Prostate gland (tissue), 2 donors: Measurements from ENCODE around the gene CYCS. TPM values are rescaled to one million over a fixed set of nuclear protein-coding genes. Genes with fewer than 3 reads are reported as not detected.
"Not testable (repeated sequence)": the region's sequence is repeated elsewhere in the genome, so short reads cannot be mapped to it uniquely, and the experiment has no call there.

Experiments used
- DNase-seq: peaks from one replicate; pipeline ENCODE4 v3.0.0-alpha.2; 2019; ENCODE audit warnings: low spot score
- H3K27ac ChIP-seq, 2 donors: fragments of 200-600 bp; sonication (generic); 2 replicates each; pipeline ENCODE4 v1.5.1; 2017 to 2019
- H3K27me3 ChIP-seq: fragments of 200-600 bp; sonication (generic); replicated peaks from 2 replicates; pipeline ENCODE4 v1.5.1; 2019; ENCODE audit not compliant: insufficient read depth
- H3K36me3 ChIP-seq, 2 donors: fragments of 200-600 bp; sonication (generic); 1 replicate in 1 of 2; 2 replicates in 1 of 2; pipeline versions ENCODE4 v1.5.1 to v1.8.1; 2017 to 2019
- H3K4me1 ChIP-seq: fragments of 200-600 bp; sonication (generic); replicated peaks from 2 replicates; pipeline ENCODE4 v1.5.1; 2019
- H3K4me3 ChIP-seq, 2 donors: fragments of 200-600 bp; sonication (generic); 2 replicates each; pipeline ENCODE4 v1.5.1; 2017 to 2019
- H3K9me3 ChIP-seq: fragments of 200-600 bp; sonication (generic); 2 replicates; pipeline ENCODE4 v1.5.1; 2017
- CTCF ChIP-seq, 4 experiments: fragments of 200-600 bp in 2 of 4; fragments of 450-650 bp in 2 of 4; sonication (generic) in 2 of 4; IDR thresholded peaks; 1 replicate in 3 of 4; 2 replicates in 1 of 4; pipeline ENCODE4 v1.5.1; 2016 to 2019; ENCODE audit warnings: antibody characterized with exemption in 4 of 4, mild to moderate bottlenecking in 2 of 4, moderate library complexity in 2 of 4
- POLR2A ChIP-seq: fragments of 450-650 bp; IDR thresholded peaks from one replicate; pipeline ENCODE4 v1.6.1; 2016; ENCODE audit warnings: antibody characterized with exemption, mild to moderate bottlenecking
- POLR2AphosphoS5 ChIP-seq: sonication (generic); formaldehyde crosslinking; IDR thresholded peaks from one replicate; pipeline ENCODE4 v1.6.1; 2017; ENCODE audit warnings: antibody characterized with exemption
- WGBS: methylation state at CpG from one replicate; pipeline ENCODE4 v1.1.5; 2018; 5-methylcytosine and 5-hydroxymethylcytosine counted together
- intact Hi-C: fragments of 100-400 bp; cut with DNase I; formaldehyde crosslinking; loops from one replicate; pipeline ENCODE4 v1.14.2; 2022
- total RNA-seq, 2 donors: library from RNA; depleted of rRNA; stranded (reverse); fragments of >200 nt; gene quantifications; one replicate each; pipeline ENCODE4 v1.1.0, GENCODE V29; 2016

Gene CYCS
- total RNA-seq, 2 donors from 2014 or later = 36.3 to 36.6 TPM

- H3K27ac ChIP-seq = no peak overlapping the region
- H3K4me1 ChIP-seq = no peaks in the 10 kb centered on the region
- H3K9me3 ChIP-seq = no peaks in the 10 kb centered on the region
- H3K36me3 ChIP-seq = no peaks in the 10 kb centered on the region
- no peaks in the 10 kb centered on the region for H3K27me3 ChIP-seq
- DNase-seq = no peak
- TF ChIP-seq POLR2AphosphoS5 (no peak), POLR2A (no peak), CTCF (IDR thresholded peaks at IDR 0.05) (no peak)
- no peak overlapping the region for H3K4me3 ChIP-seq
- intact Hi-C loops = no loop called here
- WGBS = 89% methylated on average over 2 of the region's 2 CpGs
Measured at GRCh38 chr7:25087855-25088254, 37.2 kb downstream of the CYCS start.

DNA sequence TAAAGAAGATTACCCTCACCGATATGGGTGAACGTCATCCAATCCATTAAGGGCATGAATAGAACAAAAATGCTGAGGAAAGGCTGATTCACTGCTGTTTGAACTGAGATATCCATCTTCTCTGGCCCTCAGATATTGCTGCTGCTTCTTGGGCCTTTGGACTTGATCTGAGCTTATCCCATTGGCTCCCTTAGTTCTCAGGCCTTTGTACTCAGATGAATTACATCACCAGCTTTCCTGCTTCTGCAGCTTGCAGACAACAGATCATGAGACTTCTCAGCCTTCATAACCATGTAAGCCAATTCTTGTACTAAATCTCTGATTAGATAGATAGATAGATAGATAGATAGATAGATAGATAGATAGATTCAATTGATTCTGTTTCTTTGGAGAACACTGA is 40.2 kb downstream of the CYCS start:
- DNase-seq = no peak
- intact Hi-C loops = no loop called here
- WGBS = 88% methylated on average over 2 of the region's 2 CpGs

DNA sequence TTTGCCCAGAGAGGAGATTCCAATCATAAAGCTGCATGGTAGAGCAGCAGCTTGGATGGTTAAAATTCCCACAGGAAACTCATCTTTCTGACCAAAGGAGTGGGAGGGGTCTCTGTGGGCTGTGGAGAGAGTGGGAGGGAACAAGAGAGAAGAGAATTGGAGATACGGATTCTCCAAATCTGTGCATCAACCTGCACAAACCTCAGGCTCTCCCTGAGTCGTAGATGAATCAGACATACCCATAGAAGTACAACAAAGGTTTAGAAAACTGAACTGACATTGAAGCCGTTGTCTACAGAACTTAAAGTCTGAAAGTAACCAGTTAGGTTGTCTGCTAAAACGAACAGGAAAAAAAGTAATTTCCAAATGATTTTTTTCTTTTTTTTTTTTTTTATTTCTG is 41.9 kb downstream of the CYCS start:
- Histone ChIP-seq H3K27me3 (no peaks in the 10 kb centered on the region), H3K27ac (no peak overlapping the region), H3K4me1 (no peaks in the 10 kb centered on the region), H3K36me3 (no peaks in the 10 kb centered on the region), H3K4me3 (no peak overlapping the region), H3K9me3 (no peaks in the 10 kb centered on the region)
- intact Hi-C loops = no loop called here
- no peak for DNase-seq
- WGBS = 79% methylated on average over 4 of the region's 4 CpGs
- TF ChIP-seq POLR2A (no peak), CTCF (IDR thresholded peaks at IDR 0.05) (no peak), POLR2AphosphoS5 (no peak)

More for the DNA sequence above, 40.2 kb downstream of the CYCS start:
- H3K4me1 ChIP-seq = no peaks in the 10 kb centered on the region
- H3K9me3 ChIP-seq = no peaks in the 10 kb centered on the region
- no peak overlapping the region for H3K27ac ChIP-seq
- H3K4me3 ChIP-seq = no peak overlapping the region
- no peaks in the 10 kb centered on the region for H3K27me3 ChIP-seq
- H3K36me3 ChIP-seq = no peaks in the 10 kb centered on the region
- TF ChIP-seq POLR2AphosphoS5 (no peak), CTCF (IDR thresholded peaks at IDR 0.05) (no peak), POLR2A (no peak)

- H3K4me3 ChIP-seq, H3K36me3 ChIP-seq, H3K27me3 ChIP-seq, intact Hi-C loops, H3K4me1 ChIP-seq, DNase-seq, H3K9me3 ChIP-seq, H3K27ac ChIP-seq: not testable (repeated sequence)
- 79% methylated on average over 4 of the region's 4 CpGs for WGBS
Measured at GRCh38 chr7:25082041-25082440, 43.0 kb downstream of the CYCS start.

GRCh38 chr7:25077096-25077495 is 48.0 kb downstream of the CYCS start:
- Histone ChIP-seq H3K4me1 (no peaks in the 10 kb centered on the region), H3K36me3 (no peaks in the 10 kb centered on the region), H3K27me3 (no peaks in the 10 kb centered on the region), H3K9me3 (no peaks in the 10 kb centered on the region), H3K4me3 (no peak overlapping the region), H3K27ac (no peak overlapping the region)
- 93% methylated on average over 4 of the region's 4 CpGs for WGBS
- TF ChIP-seq CTCF (IDR thresholded peaks at IDR 0.05) = no peak
- no peak for TF ChIP-seq POLR2A
- TF ChIP-seq POLR2AphosphoS5 = no peak
- intact Hi-C loops = no loop called here
- no peak for DNase-seq
